K562 (cell line): ENCODE results near the gene YTHDF1. TPM values are rescaled to one million over a fixed set of nuclear protein-coding genes. Genes with fewer than 3 reads are reported as not detected.

Source experiments
- ATAC-seq: fragments of 200-7000 bp; cut with Tn5 transposase; 3 replicates; pipeline ENCODE4 v1.9.1; 2020; ENCODE audit warnings: moderate library complexity
- BruUV-seq: library from RNA; stranded (reverse); fragments of 400-500 nt; replicated peaks from 2 replicates; lab custom pipeline; 2021; lab: Mats Ljungman, UMichigan
- CTCF ChIA-PET: fragments of 300-600 bp; formaldehyde crosslinking; extraction: SDS; loops from one replicate; lab custom pipeline; 2021; ENCODE audit warnings: low intra/inter-chr PET ratio; lab: Yijun Ruan, JAX
- POLR2A ChIA-PET: fragments of 300-600, 350-650 bp; sonication (Branson Sonifier 250); formaldehyde crosslinking; extraction: SDS; loops from one replicate; lab custom pipeline; 2021; ENCODE audit warnings: antibody characterized with exemption, inconsistent platforms; lab: Yijun Ruan, JAX
- DNase-seq, 4 experiments: peaks; one replicate each; pipeline versions ENCODE4 v3.0.0 to v3.0.0-alpha.2; 2011 to 2018; ENCODE audit warnings: low spot score in 3 of 4, mixed read lengths in 3 of 4; ENCODE audit errors: extremely low read depth in 1 of 4
- FAIRE-seq: peaks from 2 replicates; lab custom pipeline; 2011; peaks lifted over from hg19 to GRCh38; lab: Jason Lieb, UNC
- H2AFZ ChIP-seq: 2 replicates; pipeline ENCODE4 v1.6.0; 2011; ENCODE audit warnings: low read depth, low read length, control low read depth, inconsistent platforms
- H3K27ac ChIP-seq: fragments of 200-600 bp; 3 replicates; pipeline ENCODE4 v1.8.0; 2011; ENCODE audit warnings: low read depth, mild to moderate bottlenecking, control low read depth, inconsistent platforms, low read length, moderate library complexity, mixed read lengths; ENCODE audit errors: extremely low read depth
- H3K27me3 ChIP-seq, 2 experiments: fragments of 300-600 bp in 1 of 2; 2 replicates in 1 of 2; 3 replicates in 1 of 2; pipeline versions ENCODE4 v1.6.0 to v1.8.0; 2011; ENCODE audit warnings: inconsistent platforms in 2 of 2, low read length in 2 of 2, mild to moderate bottlenecking in 1 of 2, mixed read lengths in 1 of 2, moderate library complexity in 1 of 2; ENCODE audit not compliant: control insufficient read depth in 2 of 2, insufficient read depth in 2 of 2
- H3K36me3 ChIP-seq: fragments of 300-600 bp; 3 replicates; pipeline ENCODE4 v1.8.0; 2011; ENCODE audit warnings: mild to moderate bottlenecking, low read length, inconsistent platforms; ENCODE audit not compliant: control insufficient read depth, insufficient read depth
- H3K4me1 ChIP-seq, 2 experiments: fragments of 200-600 bp in 1 of 2; replicated peaks in 1 of 2; 2 replicates in 1 of 2; 3 replicates in 1 of 2; pipeline versions ENCODE4 v1.5.1 to v1.8.0; 2011; ENCODE audit warnings: inconsistent platforms in 2 of 2, low read length in 2 of 2, mild to moderate bottlenecking in 1 of 2, mixed read lengths in 1 of 2, moderate library complexity in 1 of 2; ENCODE audit not compliant: control insufficient read depth in 2 of 2, insufficient read depth in 2 of 2
- H3K4me2 ChIP-seq: 2 replicates; pipeline ENCODE4 v1.6.1; 2011; ENCODE audit warnings: low read length, control low read depth, inconsistent platforms, mixed read lengths; ENCODE audit not compliant: insufficient read depth
- H3K4me3 ChIP-seq: fragments of 200-600 bp; sonication (generic), shearing (Covaris generic); 2 replicates; pipeline ENCODE4 v1.5.1; 2016; ENCODE audit warnings: control low read depth, inconsistent platforms
- H3K79me2 ChIP-seq: fragments of 200-600 bp; 3 replicates; pipeline ENCODE4 v1.8.0; 2011; ENCODE audit warnings: low read length, inconsistent platforms; ENCODE audit not compliant: control insufficient read depth, insufficient read depth
- H3K9ac ChIP-seq, 2 experiments: 2 replicates each; pipeline versions ENCODE4 v1.6.0 to v1.6.1; 2011; ENCODE audit warnings: low read depth in 2 of 2, low read length in 2 of 2, control low read depth in 1 of 2, inconsistent platforms in 1 of 2, mild to moderate bottlenecking in 1 of 2, mixed read lengths in 1 of 2; ENCODE audit not compliant: insufficient read depth in 1 of 2
- H3K9me1 ChIP-seq: one replicate; pipeline ENCODE4 v1.6.0; 2011; ENCODE audit warnings: inconsistent platforms, mild to moderate bottlenecking, low read length, moderate library complexity; ENCODE audit not compliant: control insufficient read depth, insufficient read depth
- H3K9me3 ChIP-seq: replicated peaks from 2 replicates; pipeline ENCODE4 v1.5.1; 2011; ENCODE audit warnings: low read depth, low read length, inconsistent platforms; ENCODE audit not compliant: control insufficient read depth, insufficient read depth
- H4K20me1 ChIP-seq: replicated peaks from 2 replicates; pipeline ENCODE4 v1.6.1; 2011; ENCODE audit warnings: low read length, inconsistent platforms, mixed read lengths; ENCODE audit not compliant: control insufficient read depth, insufficient read depth
- PHF8 ChIP-seq: fragments of 200-600 bp; sonication (generic); IDR thresholded peaks from 2 replicates; pipeline ENCODE4 v1.6.1; 2012; ENCODE audit warnings: mixed run types, mild to moderate bottlenecking, inconsistent platforms, low read length, moderate library complexity, borderline replicate concordance
- RBFOX2 ChIP-seq: fragments of 200-400 bp; formaldehyde crosslinking; IDR thresholded peaks from 2 replicates; pipeline ENCODE4 v1.6.1; 2017; ENCODE audit warnings: low read depth, mild to moderate bottlenecking, low read length, moderate library complexity
- SMARCA4 ChIP-seq: fragments of 450-650 bp; IDR thresholded peaks from 2 replicates; pipeline ENCODE4 v1.6.1; 2016
- ZBTB17 ChIP-seq: fragments of 450-650 bp; formaldehyde crosslinking; IDR thresholded peaks from 2 replicates; pipeline ENCODE4 v1.4.0; 2020; ENCODE audit warnings: mild to moderate bottlenecking
- ZNF324 ChIP-seq: fragments of 250-450 bp; sonication (Bioruptor Pico); IDR thresholded peaks from 2 replicates; pipeline ENCODE4 v1.4.0; 2020; ENCODE audit warnings: mild to moderate bottlenecking
- ZNF561 ChIP-seq: fragments of 450-650 bp; formaldehyde crosslinking; conservative IDR thresholded peaks from 2 replicates; pipeline ENCODE4 v1.4.0; 2020; ENCODE audit warnings: mild to moderate bottlenecking, moderate library complexity
- WGBS: fragments of 100-300 bp; shearing (Covaris generic); methylation state at CpG from one replicate; pipeline ENCODE4 v1.1.6; 2016; ENCODE audit warnings: low coverage, mixed read lengths; ENCODE audit not compliant: insufficient coverage; ENCODE audit errors: missing lambda C conversion rate; 5-methylcytosine and 5-hydroxymethylcytosine counted together
- in situ Hi-C: fragments of 300-500 bp; cut with MboI; formaldehyde crosslinking; loops from 4 replicates; pipeline ENCODE4 v1.15.0; 2018; ENCODE audit warnings: inconsistent platforms, mixed read lengths
- intact Hi-C: fragments of 100-400 bp; cut with micrococcal nuclease; formaldehyde crosslinking; loops from 2 replicates; pipeline ENCODE4 v1.14.2; 2022
- polyA plus RNA-seq, 8 experiments: library from polyadenylated mRNA; depleted of rRNA in 4 of 8; stranded (reverse) in 5 of 8; unstranded in 3 of 8; fragments of >200 nt; fragmentation: Nextera tagmentation in 2 of 8; fragmentation: Illumina TruSeq in 1 of 8; extraction: Ambion mirVana in 2 of 8; extraction: Trizol in 1 of 8; gene quantifications; 2 replicates each; pipeline versions ENCODE4 v1.2.1 to v1.2.3, GENCODE V29; 2011 to 2014; ENCODE audit warnings: inconsistent platforms in 1 of 8, missing spikeins in 1 of 8
- total RNA-seq, 7 experiments: library from RNA; depleted of rRNA in 6 of 7; stranded (reverse); fragments of >200 nt in 6 of 7; fragmentation: Illumina TruSeq in 2 of 7; extraction: Trizol in 2 of 7; gene quantifications; 2 replicates each; pipeline versions ENCODE4 v1.2.1 to v1.2.3, GENCODE V29; 2011 to 2021; ENCODE audit warnings: low replicate concordance in 1 of 7

Gene YTHDF1
- total and polyA plus RNA-seq, 9 of the 15 experiments (the other 6 are each of a cell fraction or from before 2014, with no cell fraction given), result 10.1 to 42.4 (median 27.8) TPM

DNA sequence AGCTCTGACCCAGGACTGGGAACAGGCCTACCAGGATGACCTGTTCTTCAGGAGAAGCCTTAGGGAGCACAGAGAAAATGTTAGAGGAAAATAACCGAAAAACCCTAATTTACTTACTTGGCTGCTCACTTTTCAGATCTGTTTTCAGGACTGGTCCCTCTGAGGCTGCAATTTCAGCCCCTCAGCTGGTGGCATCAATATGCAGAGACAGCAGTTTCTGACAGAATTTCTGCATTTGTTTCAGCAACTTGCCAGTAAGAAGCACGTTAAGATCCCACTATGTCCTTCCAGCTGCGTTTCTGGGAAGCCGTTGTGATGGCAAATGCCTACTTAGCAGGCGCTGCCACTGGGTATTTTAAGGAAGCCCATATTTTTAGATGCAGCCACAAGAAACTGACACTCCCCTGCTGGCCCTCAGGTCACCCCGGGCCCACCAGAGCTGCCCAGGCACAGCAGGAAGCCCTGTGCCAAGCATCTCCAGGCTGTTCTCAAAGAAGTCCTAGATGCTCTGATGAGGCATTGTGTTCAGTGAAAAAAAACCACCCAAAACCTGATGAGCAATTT, 7.5 kb downstream of the YTHDF1 start:
- intact Hi-C loops, result no loop called here
- 79% methylated on average over 6 of the region's 6 CpGs for WGBS
- FAIRE-seq, result no peak

DNA sequence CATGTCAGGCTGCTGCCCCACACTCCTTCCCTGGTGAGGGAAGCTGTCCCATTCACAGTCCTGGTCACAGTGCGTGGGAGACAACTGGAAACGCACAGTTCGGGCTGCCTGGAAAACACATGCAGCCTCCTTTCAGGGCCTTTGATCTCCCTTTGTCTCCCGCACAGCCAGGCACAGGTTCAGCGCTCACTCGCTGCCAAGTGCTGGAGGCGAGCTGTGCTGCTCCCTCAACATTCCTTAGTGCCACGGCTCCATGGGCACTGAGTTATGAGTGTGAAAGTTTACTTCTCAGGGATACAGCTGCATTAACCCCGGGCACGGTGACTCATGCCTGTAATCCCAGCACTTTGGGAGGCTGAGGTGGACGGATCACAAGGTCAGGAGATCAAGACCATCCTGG, 9.1 kb downstream of the YTHDF1 start:
- Histone ChIP-seq H3K4me1 (peaks cover 0 to 10% of the 10 kb centered on the region in 2 experiments; a peak in 2 of 5 replicates), H3K4me3 (no peak overlapping the region), H4K20me1 (peaks cover 39% of the 10 kb centered on the region), H3K79me2 (peaks cover 93% of the 10 kb centered on the region), H3K4me2 (no peak overlapping the region), H3K9ac (peak overlapping the region in 1 of 2 experiments; percentile 20; a peak in 1 of 4 replicates), H3K27ac (no peak overlapping the region), H3K27me3 (no peaks in the 10 kb centered on the region), H3K9me3 (no peaks in the 10 kb centered on the region), H3K9me1 (no peaks in the 10 kb centered on the region), H3K36me3 (peaks cover 94% of the 10 kb centered on the region), H2AFZ (no peak overlapping the region)
- BruUV-seq, result no TSS peak
- ChIA-PET POLR2A (interaction anchor here (0.7 to 2.3 kb wide), 4 partner anchors 8 to 16 kb away, joined by 3 to 11 read pairs (median 8); partner anchors contain the start of gene YTHDF1), CTCF (no interaction called here)
- ATAC-seq (no peak), DNase-seq (no peak), FAIRE-seq (no peak)
- 93% methylated on average over 11 of the region's 11 CpGs for WGBS
- in situ Hi-C loops, result no loop called here
- intact Hi-C loops, result no loop called here
- TF ChIP-seq SMARCA4 (no peak), RBFOX2 (0 out of 2 replicates have a peak, but pooled peaks have one; percentile 29)

More for the DNA sequence above, 7.5 kb downstream of the YTHDF1 start:
- no peak for DNase-seq
- Histone ChIP-seq H3K27me3 (no peaks in the 10 kb centered on the region), H2AFZ (no peak overlapping the region), H3K36me3 (peaks cover 94% of the 10 kb centered on the region), H3K9me3 (no peaks in the 10 kb centered on the region), H4K20me1 (peaks cover 31% of the 10 kb centered on the region), H3K9ac (peak overlapping the region in 1 of 2 experiments; percentile 48; a peak in 2 of 4 replicates), H3K4me2 (no peak overlapping the region), H3K27ac (no peak overlapping the region), H3K4me1 (peaks cover 0 to 5% of the 10 kb centered on the region in 2 experiments; a peak in 4 of 5 replicates), H3K9me1 (no peaks in the 10 kb centered on the region), H3K4me3 (no peak overlapping the region)
- POLR2A ChIA-PET, result interaction anchor here (0.5 to 1.3 kb wide), 3 partner anchors 10 to 18 kb away, joined by 3 to 5 read pairs (median 4); no protein-coding TSS in a partner anchor
- in situ Hi-C loops, result no loop called here
- TF ChIP-seq PHF8 (no peak), ZNF324 (CRISPR knock-in tag) (no peak), ZNF561 (no peak), ZBTB17 (CRISPR knock-in tag) (no peak), RBFOX2 (0 out of 2 replicates have a peak, but pooled peaks have one; percentile 23)
- TF ChIP-seq, all 486 proteins: peak for 1
- CTCF ChIA-PET, result no interaction called here
- no peak for ATAC-seq
- H3K79me2 ChIP-seq, result peaks cover 93% of the 10 kb centered on the region
- no TSS peak for BruUV-seq
